Stimulated activated CD8-positive, alpha-beta memory T cell treated with anti-CD3 and anti-CD28 coated beads, Interleukin-15, amount 100 ng/mL, for 4 hours (primary cell): ENCODE measurements around the gene SERGEF.

Experiments
- DNase-seq, 2 donors: peaks; one replicate each; pipeline ENCODE4 v3.0.0-alpha.2; 2020; ENCODE audit warnings: low read depth in 2 of 2

The SERGEF gene

DNA sequence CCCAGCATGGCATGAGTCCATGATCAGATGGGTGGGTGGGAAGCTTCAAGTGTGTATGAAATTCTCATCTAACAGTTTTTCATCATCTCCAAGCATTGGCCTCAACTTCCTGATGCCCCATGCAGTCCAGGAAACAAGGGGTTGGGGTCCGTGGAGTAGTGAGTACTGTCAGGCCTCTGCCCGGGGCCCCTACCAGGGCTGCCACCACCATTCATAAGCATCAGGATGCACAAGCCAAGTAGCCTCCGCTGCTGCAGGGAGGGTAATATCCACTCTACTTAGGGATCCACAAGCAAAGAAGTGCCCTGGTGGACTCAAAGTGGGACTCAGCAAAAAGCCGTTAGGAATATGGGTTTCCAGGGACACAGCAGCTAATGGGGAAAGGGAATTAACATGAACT lies 229.0 kb downstream of the SERGEF start:
- DNase-seq = no peak

DNA sequence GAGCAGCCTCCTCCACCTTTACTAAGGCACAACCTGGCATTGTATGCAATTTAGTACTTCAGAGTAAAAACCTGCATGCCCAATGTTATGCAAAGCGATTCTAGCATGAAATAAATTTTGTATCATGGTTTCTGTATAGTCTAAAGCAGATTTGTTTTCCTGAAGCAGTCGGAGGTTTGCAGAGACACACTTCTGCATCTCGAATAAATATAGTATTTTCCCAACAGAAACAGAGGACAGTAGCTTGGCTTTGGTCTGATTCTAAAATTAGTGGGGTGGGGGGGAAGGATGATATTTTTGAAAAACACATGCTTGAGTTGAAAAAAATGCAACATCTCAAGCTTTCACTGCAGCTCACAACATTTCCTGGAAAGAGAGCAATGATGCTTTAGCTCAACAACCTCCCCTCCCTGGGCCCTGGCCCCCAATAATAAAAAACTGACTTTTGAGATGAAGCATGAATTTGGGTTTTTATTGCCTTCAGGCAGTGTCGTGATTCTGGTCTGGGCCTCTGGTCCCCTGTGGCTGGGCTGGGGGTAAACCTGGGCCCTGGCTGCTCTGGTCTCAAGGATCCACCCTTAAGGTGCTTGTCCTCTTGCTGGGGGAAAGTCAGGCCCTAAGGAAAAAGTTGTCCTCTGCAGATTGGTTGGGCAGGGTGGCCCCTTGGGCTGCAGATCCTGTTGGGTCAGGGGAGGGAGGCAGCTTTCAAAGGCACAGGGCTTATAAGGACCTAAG lies 230.1 kb downstream of the SERGEF start:
- DNase-seq = no peak

DNA sequence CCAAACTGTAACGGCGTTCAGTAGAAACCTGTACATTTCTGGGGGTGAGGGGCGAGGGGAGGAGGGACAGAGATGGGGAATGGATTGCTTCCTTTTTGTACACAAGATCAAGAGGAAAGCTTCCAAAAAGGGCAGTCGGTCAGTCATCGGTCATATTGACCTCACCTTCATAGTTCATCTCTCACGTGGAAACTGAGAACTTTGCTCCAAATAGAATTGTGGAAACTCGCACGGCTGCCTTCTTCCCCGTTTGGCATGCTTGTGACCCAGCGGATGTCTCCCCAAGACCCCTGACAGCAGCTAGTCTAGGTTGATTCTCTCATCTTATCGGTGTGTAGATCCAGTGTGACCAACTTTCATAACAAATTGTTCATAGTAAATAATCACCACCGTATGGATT lies 230.7 kb downstream of the SERGEF start:
- no peak for DNase-seq

DNA sequence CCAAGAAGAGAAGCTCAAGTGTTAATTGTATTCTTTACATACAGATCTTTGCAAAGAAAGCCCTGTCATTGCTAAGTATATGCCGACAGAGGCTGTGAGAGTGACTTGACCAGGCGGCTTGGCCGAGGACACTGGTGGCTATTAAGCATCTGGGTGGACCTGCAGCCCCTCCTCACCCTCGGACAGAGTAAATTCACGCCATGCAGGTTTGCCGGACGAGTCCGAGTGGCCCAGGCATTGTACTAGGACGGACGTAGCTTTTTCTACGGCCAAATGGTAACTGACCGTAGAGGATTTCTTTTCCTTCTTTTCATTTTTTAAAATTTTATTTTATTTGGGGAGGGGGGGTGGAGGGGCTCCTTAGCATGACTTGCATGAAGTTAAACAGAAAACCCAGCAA lies 231.2 kb downstream of the SERGEF start:
- DNase-seq = no peak

DNA sequence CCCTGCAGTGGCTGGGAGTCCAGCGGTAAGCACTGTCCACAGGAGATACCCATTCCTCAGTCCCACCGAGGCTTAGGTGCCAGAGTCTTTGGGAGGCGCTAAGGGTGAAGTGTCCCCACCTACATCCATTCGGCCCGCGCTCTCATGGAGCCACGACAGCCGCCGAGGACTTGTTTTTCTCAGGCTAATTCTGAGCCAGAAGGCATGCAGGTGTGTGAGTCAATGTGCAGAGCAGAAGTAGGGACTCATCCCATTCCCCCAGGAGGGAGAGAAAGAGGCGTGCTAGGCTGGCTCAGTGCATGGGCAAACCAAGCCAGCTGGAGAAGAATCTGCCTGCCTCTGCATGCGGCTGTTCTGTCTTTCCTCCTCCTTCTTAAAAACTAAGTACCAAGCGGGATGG lies 231.6 kb downstream of the SERGEF start:
- DNase-seq = no peak

DNA sequence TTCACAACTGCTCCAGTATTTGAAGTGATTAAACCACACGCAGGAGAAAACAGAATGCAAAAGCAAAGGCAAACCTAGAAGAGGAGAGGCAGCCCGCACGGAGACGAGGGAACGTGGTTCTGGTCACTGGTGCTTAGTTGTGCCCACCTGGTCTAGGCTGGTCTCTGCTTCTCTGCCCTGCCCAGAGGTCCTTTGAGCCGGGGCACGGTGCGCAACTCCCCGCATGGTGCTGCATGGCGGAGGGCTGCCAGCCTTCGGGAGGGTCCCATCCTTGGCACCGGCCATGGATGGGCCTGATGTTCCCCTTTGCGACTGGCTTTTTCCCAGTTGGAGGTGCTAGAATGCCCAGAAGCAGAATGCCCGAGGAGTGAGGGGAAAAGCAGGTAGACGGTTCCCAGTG lies 232.2 kb downstream of the SERGEF start:
- DNase-seq = no peak

DNA sequence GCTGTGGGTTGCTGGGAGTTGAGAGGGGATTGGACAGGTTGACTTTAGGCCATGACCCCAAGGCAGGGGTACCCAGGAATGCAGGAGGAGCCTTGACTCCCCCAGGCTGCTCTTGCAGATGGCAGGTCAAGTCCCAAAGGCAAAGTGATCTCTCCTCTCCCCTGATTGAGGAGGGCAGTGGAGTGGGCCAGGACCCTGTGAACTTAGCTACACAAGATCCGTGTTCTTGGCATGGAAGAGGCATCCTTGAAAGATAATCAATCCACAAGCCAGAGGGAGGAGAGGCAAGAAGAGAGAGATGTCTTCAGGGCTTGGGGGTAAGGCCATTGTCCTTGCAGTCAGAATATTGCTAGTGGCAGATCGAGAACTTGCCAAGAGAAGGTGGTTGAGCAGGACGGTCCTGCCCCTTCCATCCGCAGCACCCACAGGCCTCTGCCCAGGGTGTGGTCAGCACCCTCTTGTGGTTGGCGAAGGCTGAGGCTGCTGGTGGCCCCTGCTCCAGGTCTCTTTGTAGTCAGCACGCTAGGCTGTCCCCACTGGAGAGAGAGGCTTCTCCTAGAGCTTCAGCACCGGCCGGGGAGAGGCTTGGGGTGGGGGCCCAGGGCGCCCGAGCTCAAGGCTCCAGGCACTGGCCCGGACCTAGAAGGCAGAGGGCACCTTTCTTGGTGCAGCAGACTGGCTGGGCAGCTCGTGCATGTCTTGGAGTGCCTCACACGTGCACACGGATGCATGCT lies 232.8 kb downstream of the SERGEF start:
- DNase-seq = no peak

DNA sequence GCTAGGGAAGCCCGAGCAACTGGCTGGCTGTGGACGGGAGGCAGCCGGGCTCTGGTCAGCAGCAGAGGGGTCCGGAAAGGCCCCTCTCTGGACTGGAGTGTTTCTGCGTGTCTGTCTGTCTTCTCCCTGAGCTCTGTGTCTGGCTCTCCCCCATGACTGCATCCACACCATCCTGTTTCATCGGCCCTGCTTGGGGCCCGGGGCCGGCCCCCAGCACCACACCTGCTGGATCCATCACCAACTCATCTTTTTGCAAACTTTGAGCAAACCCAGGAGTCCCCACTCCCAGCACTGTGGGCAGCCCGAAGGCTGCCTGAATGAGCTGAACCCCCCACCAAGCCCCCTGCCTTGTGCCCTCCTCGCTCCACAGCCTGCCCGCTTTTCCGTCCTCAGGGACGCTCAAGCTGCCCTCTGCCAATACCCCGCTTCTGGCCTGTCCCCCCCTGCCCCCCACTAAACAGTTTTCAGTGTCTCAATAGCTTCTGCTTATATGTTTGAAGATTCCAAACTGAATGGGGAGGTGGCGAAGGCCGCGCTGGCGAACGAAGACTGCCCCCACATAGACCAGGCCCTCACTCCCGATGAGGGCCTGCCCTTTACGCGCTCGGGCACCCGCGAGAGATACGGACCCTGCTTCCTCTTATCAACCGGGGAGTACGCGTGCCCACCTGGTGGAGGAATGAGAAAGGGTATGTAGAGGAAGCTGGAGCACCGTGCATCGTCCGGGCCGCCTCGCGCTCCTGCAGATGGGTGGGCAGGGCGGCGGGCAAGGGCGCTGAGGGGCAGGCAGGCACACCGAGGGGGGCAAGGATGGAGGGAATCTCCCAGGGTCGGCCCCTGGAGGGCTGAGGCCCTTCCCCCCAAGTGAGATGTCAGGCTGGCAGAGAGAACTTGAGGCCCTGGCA lies 233.6 kb downstream of the SERGEF start:
- DNase-seq = no peak

DNA sequence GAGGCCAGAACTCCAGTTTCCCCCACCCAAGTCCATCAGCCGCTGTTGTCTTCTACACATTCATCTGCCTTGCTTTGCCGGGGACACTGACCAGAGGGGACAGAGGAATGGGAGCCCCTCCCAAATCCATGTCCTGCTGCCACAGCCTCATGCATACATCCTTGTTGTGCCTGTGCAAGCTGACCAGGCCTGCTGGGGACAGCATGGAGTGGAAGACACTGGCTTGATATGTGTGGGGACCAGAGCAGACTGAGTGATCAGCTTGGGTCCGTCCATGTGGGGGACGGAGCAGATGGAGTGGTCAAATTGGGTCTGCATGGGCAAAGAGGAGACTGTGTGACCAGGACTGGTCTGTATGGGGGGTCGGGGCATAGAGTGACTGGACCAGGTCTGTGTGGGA lies 234.5 kb downstream of the SERGEF start:
- DNase-seq = no peak

DNA sequence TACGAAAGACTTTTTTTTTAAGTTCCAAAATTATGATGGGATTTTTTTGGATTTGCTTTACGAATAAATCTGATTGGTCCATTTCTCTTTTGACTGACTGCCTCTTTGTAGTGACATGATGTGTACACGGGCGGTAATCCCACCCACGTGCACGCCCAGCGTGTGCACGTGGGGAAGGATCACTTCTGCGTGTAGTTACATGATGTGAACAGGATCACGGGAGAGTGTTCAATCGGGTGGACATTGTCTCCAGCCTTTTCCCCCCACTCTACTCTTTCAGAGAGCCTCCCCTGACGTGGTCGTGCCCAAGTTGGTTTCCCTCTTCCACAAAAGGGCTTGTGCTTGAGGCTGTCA lies 235.1 kb downstream of the SERGEF start:
- no peak for DNase-seq

DNA sequence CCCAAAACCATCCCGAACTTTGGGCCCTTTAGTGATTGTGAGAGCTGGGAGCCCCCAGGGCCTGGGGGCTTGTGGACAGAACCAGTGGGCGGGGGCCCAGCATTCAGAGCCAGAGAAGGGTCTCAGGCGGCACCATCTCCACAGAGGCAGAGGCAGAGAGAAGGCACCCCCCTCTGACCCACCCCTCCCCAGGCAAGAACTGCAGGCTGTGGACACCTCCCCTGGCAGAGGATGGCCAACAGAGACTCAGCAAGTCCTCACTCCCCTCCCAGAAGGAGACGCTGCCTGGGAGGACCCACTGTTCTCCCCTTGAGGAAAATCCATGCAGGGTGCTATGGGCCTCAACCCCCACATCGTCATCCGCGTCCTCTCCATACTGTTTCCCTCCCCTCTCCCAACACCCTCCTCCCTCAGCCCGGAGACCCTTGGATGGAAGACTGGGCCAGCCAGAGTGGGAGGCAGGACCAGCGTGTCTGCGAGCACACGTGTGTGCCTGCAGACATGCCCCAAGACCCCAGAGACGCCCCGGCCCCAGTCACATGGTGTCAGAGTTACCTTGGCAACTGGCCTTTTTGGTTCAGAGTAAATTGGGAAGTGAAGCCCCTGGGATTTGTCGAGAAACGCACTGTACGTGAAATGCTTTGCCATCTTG lies 235.6 kb downstream of the SERGEF start:
- DNase-seq = no peak

DNA sequence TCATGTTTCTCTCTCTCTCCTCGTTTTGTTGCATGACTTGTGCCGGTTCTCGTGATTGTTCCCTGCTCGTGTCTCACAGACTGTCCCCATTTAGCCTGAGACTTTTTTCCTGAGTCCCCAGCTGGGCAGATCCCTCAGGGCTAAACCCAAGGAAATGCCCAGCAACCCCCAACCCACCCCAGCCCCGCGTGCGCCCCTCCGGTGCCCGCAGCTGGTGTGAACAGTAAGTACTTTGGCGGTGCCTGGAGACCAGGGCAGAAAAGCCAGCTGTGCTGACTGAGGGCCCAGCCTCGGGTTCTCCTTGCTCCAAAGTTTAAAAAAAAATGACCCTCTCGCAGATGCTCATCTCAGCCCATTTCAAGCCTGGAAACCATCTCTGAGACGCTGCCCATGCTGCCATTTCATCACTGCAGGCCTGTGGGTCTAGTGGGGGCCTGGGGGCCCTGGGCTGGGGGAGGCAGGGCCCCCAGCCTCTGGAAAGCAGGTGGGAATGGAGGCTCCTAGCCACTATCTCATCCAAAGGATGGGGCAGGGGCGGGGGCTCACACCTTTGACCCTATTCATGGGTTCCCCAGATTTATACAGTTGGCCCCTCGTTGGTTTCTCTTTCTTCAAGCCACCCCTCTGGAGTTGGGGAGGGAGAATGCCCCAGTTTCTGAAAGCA lies 236.5 kb downstream of the SERGEF start:
- DNase-seq = no peak

DNA sequence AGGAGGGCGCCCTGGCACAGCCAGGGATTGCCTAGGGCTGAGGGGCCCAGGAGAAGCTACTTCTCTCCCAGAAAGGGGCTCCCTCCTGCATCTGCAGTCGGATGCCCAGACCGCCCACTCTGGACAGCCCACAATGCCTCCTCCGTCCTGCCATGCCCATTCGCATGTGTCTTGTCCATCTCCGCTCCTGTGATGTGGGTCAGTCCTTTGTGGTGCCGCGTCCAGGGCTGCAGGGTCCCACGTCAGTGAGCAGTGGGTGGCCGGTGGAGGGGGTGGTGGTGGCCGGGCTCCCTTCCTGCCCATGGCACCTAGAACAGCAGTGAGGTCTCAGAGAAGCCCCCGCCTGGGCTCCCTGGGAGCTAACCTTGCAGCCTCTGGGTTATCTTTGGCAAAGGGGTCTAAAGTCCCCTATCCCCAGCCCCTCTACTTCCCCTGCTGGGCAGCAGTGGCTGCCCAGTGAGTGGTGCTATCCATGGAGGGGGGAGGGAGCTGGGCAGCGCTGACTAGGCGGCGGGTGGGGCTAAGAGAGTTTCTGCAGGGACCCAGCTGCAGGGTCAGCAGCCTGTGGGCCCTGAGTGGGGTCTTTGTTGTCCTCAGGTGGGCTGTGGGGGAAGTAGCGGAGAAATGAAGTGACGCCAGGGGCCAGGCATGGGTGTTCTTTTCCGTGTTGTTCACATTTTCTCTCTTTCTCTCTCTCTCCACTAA lies 237.2 kb downstream of the SERGEF start:
- no peak for DNase-seq

DNA sequence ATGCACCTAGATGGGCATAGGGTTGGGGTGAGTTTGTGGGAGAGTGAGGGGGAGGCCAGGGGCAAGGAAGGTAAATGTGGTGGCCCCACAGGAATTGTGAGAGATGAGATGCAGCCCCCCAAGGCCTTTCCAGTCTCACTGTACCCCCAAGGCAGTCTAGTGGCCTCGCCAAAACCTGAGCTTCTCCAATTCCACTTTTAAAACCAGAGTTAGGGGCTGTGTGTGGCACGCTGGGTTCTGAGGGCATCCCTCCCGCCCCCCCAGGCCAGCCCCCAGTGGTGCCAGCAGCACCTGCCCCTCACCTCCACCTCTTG lies 237.9 kb downstream of the SERGEF start:
- DNase-seq = no peak

DNA sequence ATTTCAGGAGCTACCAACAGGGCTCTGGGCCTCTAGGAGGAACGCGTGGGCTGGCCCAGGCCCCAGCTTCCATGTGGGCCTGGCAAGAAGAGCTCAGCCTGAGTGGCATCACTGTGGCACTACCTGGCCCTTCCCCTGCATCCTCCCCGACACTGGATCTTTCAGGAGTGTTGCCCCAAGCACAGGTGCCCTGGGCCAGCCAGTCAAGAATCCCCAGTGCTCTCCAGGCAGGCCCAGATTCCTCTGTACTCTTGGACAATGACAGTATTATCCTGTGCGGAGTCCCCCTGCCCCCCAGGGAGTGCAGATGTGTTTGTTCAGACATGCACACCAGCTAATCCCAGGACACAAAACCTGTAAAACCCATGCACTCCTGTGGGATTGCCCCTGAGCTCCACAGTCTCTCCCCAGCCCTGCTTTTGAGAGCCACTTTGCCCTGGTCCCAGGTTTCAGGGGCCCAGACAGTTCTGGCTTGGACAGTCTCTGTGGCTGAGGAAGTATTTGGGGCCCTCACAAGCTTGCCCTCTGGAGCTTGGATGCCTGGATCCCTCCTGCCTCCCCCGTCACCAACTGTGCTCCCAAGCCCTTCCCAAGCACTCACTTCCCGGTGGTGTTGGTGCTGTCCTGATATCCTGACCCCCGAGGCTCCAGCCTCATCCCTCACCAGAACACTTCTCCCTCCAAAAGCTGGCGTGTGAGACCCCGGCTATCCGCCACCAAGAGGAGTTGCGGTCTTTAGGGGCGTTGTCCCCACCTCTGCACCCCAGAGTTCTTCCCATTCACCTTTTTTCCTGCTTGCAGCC lies 238.4 kb downstream of the SERGEF start:
- no peak for DNase-seq

DNA sequence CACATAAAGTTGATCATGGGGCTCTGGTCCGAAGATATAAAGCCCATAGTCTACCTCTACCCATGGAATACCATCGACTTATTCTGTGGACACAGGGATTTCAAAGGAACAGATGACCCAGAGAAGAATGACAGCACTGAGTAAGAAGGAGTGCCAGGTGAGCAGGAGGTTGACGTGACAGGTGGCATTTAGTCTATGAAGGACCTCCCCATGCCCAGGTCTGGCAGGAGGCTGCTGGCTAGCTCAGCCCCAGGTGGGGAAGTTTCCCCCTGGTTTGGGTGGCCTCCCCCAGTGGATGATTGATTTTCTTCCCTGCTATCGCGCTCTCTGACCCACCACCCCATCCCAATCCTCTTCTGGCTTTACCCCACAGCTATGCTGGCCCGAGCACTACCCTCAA lies 239.2 kb downstream of the SERGEF start:
- DNase-seq = no peak

DNA sequence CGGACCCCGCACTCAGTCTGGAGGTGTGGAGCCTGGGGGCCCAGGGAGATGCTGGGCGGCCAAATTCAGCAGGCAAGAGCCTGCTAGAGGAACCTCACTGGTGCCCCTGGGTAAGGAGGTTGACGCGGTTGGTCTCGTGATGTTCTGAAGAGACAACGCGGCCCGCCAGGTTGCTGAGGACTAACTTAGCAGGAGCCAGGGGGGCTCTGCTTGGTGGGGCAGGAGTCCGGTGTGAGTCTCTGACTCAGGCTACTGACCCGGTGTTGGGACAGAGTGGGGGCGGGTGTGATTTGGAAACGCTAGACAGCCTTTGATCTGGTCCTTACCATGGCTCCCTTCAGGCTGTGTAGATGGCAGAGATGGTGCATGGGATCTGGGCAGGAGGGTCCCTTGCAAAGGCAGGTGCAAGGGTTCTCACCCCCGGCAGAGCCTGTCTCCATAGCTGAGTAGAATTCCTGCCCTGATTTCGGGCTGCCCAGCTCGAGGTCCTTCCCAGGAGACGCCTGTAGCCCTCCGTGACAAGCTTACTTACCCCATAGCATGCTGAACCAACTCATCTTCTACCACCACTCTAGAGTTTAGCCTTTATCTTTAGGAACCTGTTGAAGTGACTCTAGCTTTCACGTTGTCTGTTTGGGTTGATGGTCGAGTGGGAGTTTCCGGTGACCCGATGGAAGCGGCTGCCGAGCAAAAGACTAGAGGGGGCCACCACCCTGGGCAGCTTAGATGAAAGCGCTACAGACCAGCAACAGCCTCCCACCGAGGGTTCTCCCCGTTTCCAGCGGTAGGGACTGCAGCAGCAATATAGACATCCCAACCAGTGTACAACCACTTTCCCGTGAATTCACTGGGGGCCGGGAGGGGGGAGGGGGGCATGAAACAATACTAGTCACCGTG lies 239.9 kb downstream of the SERGEF start:
- DNase-seq = no peak

DNA sequence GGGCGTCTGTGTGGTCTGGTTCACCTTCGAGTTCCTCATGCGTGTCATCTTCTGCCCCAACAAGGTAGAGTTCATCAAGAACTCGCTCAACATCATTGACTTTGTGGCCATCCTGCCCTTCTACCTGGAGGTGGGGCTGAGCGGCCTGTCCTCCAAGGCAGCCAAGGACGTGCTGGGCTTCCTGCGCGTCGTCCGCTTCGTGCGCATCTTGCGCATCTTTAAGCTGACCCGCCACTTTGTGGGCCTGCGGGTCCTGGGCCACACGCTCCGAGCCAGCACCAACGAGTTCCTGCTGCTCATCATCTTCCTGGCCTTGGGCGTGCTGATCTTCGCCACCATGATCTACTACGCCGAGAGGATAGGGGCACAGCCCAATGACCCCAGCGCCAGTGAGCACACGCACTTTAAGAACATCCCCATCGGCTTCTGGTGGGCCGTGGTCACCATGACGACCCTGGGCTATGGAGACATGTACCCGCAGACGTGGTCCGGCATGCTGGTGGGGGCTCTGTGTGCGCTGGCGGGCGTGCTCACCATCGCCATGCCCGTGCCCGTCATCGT lies 240.9 kb downstream of the SERGEF start:
- no peak for DNase-seq

DNA sequence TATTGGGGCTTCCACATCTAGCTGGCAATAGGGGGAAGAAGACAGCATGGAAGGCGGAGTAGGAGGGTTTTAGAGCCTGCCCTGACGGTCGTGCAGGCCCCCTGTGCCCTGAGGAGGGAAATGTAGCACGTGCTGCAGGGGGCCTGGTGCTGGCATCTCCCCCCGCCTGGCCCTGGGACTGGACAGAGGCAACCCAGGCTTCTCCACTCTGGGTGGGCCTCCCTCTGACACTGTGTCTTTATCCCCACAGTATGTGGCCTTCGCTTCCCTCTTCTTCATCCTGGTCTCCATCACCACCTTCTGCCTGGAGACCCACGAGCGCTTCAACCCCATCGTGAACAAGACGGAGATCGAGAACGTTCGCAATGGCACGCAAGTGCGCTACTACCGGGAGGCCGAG lies 241.4 kb downstream of the SERGEF start:
- no peak for DNase-seq
